Measurements from ENCODE around the gene DRC7.
"Not testable (repeated sequence)": the region's sequence is repeated elsewhere in the genome, so short reads cannot be mapped to it uniquely, and the experiment has no call there.

DRC7 gene

GRCh38 chr16:57703416-57704010, 8.9 kb downstream of the DRC7 start:
- Histone ChIP-seq H3K36me3 (ENCODE audit: insufficient read depth, low read length) (no peaks in the 10 kb centered on the region), H3K4me1 (ENCODE audit: insufficient read depth, low read length) (peaks cover 5% of the 10 kb centered on the region; the same call in 1 of the 2 replicates), H3K9me3 (ENCODE audit: control insufficient read depth, insufficient read depth, low read length) (no peaks in the 10 kb centered on the region), H3K9ac (ENCODE audit: low read depth, low read length) (no peak overlapping the region)

GRCh38 chr16:57704011-57704904, 9.7 kb downstream of the DRC7 start:
- no peak overlapping the region for H3K9ac ChIP-seq (ENCODE audit: low read depth, low read length)
- H3K4me1 ChIP-seq (ENCODE audit: insufficient read depth, low read length): peaks cover 5% of the 10 kb centered on the region; the same call in 1 of the 2 replicates

DNA sequence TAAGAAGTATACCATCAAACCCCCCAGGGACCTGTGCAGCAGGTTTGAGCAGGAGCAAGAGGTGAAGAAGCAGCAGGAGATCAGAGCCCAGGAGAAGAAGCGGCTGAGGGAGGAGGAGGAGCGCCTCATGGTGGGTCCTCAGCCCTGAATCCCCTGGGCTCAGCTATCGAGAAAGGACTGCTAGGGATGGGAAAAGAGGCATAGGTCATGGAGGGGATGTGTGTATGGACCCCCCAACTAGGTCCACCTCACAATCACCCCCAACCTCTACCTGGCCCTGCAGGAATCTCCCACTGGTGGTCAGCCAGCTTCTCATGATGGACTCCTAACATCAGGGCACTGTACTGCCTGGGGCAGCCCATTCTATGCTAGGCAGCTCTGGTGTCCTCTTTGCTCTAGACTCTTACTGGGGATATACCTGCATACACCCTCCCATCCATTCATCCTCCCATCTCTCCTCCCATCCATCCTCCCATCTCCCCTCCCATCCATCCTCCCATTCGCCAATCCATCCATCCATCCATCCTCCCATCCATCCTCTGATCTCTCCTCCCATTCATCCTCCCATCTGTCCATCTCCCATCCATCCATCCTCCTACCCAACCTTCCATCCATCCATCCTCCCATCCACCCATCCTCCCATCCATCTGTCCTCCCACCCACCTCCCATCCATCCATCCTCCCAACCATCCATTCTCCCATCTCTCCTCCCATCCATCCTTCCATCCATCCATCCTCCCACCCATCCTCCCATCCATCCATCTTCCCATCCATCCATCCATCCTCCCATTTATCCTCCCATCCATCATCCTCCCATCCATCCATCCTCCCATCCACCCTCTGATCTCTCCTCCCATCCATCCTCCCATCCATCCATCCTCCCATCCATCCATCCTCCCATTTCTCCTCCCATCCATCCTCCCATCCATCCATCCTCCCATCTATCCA, 10.6 kb downstream of the DRC7 start:
- Histone ChIP-seq H3K9me3 (ENCODE audit: control insufficient read depth, insufficient read depth, low read length) (no peaks in the 10 kb centered on the region), H3K4me1 (ENCODE audit: insufficient read depth, low read length) (peaks cover 5% of the 10 kb centered on the region; the same call in 1 of the 2 replicates), H3K36me3 (ENCODE audit: insufficient read depth, low read length) (no peaks in the 10 kb centered on the region), H3K9ac (ENCODE audit: low read depth, low read length) (no peak overlapping the region)

More at GRCh38 chr16:57704011-57704904, 9.7 kb downstream of the DRC7 start:
- no peaks in the 10 kb centered on the region for H3K36me3 ChIP-seq (ENCODE audit: insufficient read depth, low read length)
- no peaks in the 10 kb centered on the region for H3K9me3 ChIP-seq (ENCODE audit: control insufficient read depth, insufficient read depth, low read length)

GRCh38 chr16:57706717-57707116, 12.1 kb downstream of the DRC7 start:
- Histone ChIP-seq H3K4me1 (ENCODE audit: insufficient read depth, low read length) (no peaks in the 10 kb centered on the region), H3K9me3 (ENCODE audit: control insufficient read depth, insufficient read depth, low read length) (no peaks in the 10 kb centered on the region)

DNA sequence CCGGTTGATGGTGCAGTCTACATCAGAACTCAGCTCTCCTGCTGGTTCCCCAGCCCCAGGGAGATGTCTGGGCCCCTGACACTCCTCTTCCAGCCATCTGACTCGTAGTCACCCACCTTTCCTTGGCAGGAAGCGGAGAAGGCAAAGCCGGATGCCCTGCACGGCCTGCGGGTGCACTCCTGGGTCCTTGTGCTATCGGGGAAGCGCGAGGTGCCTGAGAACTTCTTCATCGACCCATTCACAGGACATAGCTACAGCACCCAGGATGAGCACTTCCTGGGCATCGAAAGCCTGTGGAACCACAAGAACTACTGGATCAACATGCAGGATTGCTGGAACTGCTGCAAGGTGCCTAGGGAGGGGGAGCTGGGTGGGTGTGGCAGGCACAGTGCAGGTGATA, 12.7 kb downstream of the DRC7 start:
- no peak overlapping the region for H3K9ac ChIP-seq (ENCODE audit: low read depth, low read length)
- no peaks in the 10 kb centered on the region for H3K4me1 ChIP-seq (ENCODE audit: insufficient read depth, low read length)
- no peaks in the 10 kb centered on the region for H3K9me3 ChIP-seq (ENCODE audit: control insufficient read depth, insufficient read depth, low read length)
- H3K36me3 ChIP-seq (ENCODE audit: insufficient read depth, low read length): no peaks in the 10 kb centered on the region

More at GRCh38 chr16:57706717-57707116, 12.1 kb downstream of the DRC7 start:
- Histone ChIP-seq H3K9ac (ENCODE audit: low read depth, low read length) (no peak overlapping the region), H3K36me3 (ENCODE audit: insufficient read depth, low read length) (no peaks in the 10 kb centered on the region)

DNA sequence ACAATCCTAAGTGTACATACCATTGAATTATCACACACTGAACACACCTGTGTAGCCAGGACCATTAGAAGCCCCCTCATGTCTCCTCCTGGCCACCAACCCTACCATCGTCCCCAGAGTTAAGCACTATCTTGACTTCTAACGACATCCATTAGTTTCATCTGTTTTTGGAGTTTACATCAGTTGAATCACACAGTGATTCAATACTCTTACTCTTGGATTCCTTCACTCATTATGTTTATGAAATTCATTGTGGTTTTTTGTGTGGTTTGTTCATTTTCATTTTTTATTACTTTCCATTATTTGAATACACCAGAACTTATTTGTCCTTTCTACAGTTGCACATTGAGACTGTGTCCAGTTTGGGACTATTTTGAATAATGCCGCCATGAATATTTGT, 13.6 kb downstream of the DRC7 start:
- H3K4me1 ChIP-seq (ENCODE audit: insufficient read depth, low read length): no peaks in the 10 kb centered on the region
- H3K9ac ChIP-seq (ENCODE audit: low read depth, low read length): no peak overlapping the region
- H3K9me3 ChIP-seq (ENCODE audit: control insufficient read depth, insufficient read depth, low read length): no peaks in the 10 kb centered on the region
- no peaks in the 10 kb centered on the region for H3K36me3 ChIP-seq (ENCODE audit: insufficient read depth, low read length)

DNA sequence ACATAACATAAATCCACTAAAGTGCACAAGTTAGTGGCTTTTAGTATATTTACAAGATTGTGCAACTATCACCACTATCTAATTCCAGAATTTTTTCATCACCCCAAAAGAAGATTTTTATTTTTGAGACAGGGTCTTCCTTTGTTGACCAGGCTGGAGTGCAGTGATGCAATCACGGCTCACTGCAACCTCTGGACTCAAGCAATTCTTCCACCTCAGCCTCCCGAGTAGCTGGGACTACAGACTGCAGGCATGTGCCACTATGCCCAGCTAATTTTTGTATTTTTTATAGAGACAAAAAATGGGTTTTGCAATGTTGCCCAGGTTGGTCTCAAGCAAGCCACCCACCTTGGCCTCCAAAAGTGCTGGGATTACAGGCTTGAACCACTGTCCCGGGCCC, 15.1 kb downstream of the DRC7 start:
- no peaks in the 10 kb centered on the region for H3K9me3 ChIP-seq (ENCODE audit: control insufficient read depth, insufficient read depth, low read length)
- H3K4me1 ChIP-seq (ENCODE audit: insufficient read depth, low read length): no peaks in the 10 kb centered on the region
- no peak overlapping the region for H3K9ac ChIP-seq (ENCODE audit: low read depth, low read length)
- H3K36me3 ChIP-seq (ENCODE audit: insufficient read depth, low read length): no peaks in the 10 kb centered on the region

GRCh38 chr16:57711346-57711745, 16.7 kb downstream of the DRC7 start:
- H3K9me3 ChIP-seq (ENCODE audit: control insufficient read depth, insufficient read depth, low read length): no peaks in the 10 kb centered on the region
- H3K9ac ChIP-seq (ENCODE audit: low read depth, low read length): no peak overlapping the region
- no peaks in the 10 kb centered on the region for H3K4me1 ChIP-seq (ENCODE audit: insufficient read depth, low read length)
- H3K36me3 ChIP-seq (ENCODE audit: insufficient read depth, low read length): no peaks in the 10 kb centered on the region

DNA sequence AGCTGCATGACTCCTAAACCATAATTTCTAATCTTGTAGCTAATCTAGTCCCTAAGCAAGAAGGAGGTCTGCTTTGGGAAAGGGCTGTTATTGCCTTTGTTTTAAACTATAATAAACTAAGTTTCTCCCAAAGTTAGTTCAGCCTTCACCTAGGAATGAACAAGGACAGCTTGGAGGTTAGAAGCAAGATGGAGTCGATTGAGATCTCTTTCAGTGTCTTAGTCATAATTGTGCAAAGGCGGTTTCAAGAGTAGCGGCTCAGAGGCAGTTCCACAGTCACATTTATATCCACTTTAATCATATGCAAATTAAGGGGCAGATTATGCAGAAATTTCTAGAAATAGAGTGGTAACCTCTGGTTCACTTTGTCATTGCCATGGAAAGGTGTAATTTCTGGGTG, 17.4 kb downstream of the DRC7 start:
- H3K9me3 ChIP-seq (ENCODE audit: control insufficient read depth, insufficient read depth, low read length): no peaks in the 10 kb centered on the region
- H3K9ac ChIP-seq (ENCODE audit: low read depth, low read length): no peak overlapping the region
- no peaks in the 10 kb centered on the region for H3K36me3 ChIP-seq (ENCODE audit: insufficient read depth, low read length)
- no peaks in the 10 kb centered on the region for H3K4me1 ChIP-seq (ENCODE audit: insufficient read depth, low read length)

GRCh38 chr16:57712569-57712968, 18.0 kb downstream of the DRC7 start:
- H3K9me3 ChIP-seq (ENCODE audit: control insufficient read depth, insufficient read depth, low read length); H3K9ac ChIP-seq (ENCODE audit: low read depth, low read length): not testable (repeated sequence)

DNA sequence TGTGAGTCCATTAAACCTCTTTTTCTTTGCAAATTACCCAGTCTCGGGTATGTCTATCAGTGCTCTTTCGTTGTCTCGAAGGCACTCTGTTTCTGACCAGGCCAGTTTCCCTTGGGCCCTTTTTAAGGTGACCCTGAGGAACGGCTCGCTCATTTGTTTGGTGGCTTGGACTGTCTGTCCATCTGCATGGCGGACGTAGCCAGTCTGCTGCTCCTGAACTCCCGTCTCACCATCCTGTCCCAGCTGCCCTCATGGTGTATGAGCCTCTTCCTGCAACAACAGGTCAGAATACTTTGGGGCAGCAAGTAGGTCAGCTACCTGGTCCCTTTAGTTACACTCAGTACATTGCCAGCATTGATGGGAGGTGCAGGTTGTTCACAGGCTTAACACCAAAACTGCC, 19.0 kb downstream of the DRC7 start:
- no peaks in the 10 kb centered on the region for H3K9me3 ChIP-seq (ENCODE audit: control insufficient read depth, insufficient read depth, low read length)
- no peaks in the 10 kb centered on the region for H3K36me3 ChIP-seq (ENCODE audit: insufficient read depth, low read length)
- H3K4me1 ChIP-seq (ENCODE audit: insufficient read depth, low read length): no peaks in the 10 kb centered on the region
- H3K9ac ChIP-seq (ENCODE audit: low read depth, low read length): no peak overlapping the region

More at GRCh38 chr16:57712569-57712968, 18.0 kb downstream of the DRC7 start:
- not testable (repeated sequence) for H3K36me3 ChIP-seq (ENCODE audit: insufficient read depth, low read length); H3K4me1 ChIP-seq (ENCODE audit: insufficient read depth, low read length)

- H3K9ac ChIP-seq (ENCODE audit: low read depth, low read length): no peak overlapping the region
These were observed 19.4 kb downstream of the DRC7 start for GRCh38 chr16:57714047-57714446.

GRCh38 chr16:57720142-57720575, 25.6 kb downstream of the DRC7 start:
- Histone ChIP-seq H3K9me3 (ENCODE audit: control insufficient read depth, insufficient read depth, low read length) (no peaks in the 10 kb centered on the region), H3K9ac (ENCODE audit: low read depth, low read length) (no peak overlapping the region), H3K4me1 (ENCODE audit: insufficient read depth, low read length) (no peaks in the 10 kb centered on the region), H3K36me3 (ENCODE audit: insufficient read depth, low read length) (no peaks in the 10 kb centered on the region)

More at GRCh38 chr16:57714047-57714446, 19.4 kb downstream of the DRC7 start:
- no peaks in the 10 kb centered on the region for H3K9me3 ChIP-seq (ENCODE audit: control insufficient read depth, insufficient read depth, low read length)
- no peaks in the 10 kb centered on the region for H3K36me3 ChIP-seq (ENCODE audit: insufficient read depth, low read length)
- H3K4me1 ChIP-seq (ENCODE audit: insufficient read depth, low read length): no peaks in the 10 kb centered on the region
